Measurements from ENCODE around the gene OR10T2.
"Not testable (repeated sequence)": the region's sequence is repeated elsewhere in the genome, so short reads cannot be mapped to it uniquely, and the experiment has no call there.

GRCh38 chr1:158374101-158374500 is 25.2 kb downstream of the OR10T2 start:
- not testable (repeated sequence) for TF ChIP-seq CTCF, POLR2AphosphoS5, EP300 (IDR thresholded peaks at IDR 0.05)
